HEK293T (cell line): ENCODE results near the gene SLC49A3.

Experiments
- ELF4 ChIP-seq: fragments of 450-650 bp; IDR thresholded peaks from 2 replicates; pipeline ENCODE4 v1.6.1; 2017; ENCODE audit warnings: antibody characterized with exemption
- SP1 ChIP-seq: fragments of 450-650 bp; IDR thresholded peaks from 2 replicates; pipeline ENCODE4 v1.6.1; 2017
- TARDBP ChIP-seq: fragments of 450-650 bp; IDR thresholded peaks from 2 replicates; pipeline ENCODE4 v1.6.1; 2016
- ZNF384 ChIP-seq: fragments of 450-650 bp; IDR thresholded peaks from 2 replicates; pipeline ENCODE4 v1.6.1; 2016

- TF ChIP-seq SP1 (no peak), TARDBP (no peak), ZNF384 (no peak), ELF4 (no peak)
These were observed 7.9 kb downstream of the SLC49A3 start for GRCh38 chr4:680928-681645.
